Measurements from ENCODE around the gene C1RL.
A peak's percentile ranks its signal among the peaks of the same experiment; 100 is the strongest.

C1RL gene

DNA sequence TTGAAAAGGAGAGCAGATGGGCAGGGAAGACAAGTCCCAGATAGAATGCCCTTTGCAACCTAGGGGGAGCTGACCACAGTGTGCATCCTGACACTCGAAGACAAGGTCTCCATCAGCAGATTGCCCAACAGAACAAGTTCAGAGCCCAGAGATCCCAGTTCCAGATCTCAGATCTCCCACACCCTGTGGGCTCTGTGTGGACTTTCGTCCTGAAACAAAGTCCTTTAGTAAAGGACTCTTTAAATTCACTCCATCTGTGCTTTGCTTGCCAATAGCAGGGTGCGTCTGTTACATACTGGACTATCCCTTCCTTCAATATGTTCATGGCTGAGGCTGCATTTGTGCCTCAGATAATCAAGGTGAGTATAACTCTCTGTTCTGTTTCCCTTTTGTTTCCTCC is 8.7 kb upstream of the C1RL start:
- TF ChIP-seq, protein P1, sequence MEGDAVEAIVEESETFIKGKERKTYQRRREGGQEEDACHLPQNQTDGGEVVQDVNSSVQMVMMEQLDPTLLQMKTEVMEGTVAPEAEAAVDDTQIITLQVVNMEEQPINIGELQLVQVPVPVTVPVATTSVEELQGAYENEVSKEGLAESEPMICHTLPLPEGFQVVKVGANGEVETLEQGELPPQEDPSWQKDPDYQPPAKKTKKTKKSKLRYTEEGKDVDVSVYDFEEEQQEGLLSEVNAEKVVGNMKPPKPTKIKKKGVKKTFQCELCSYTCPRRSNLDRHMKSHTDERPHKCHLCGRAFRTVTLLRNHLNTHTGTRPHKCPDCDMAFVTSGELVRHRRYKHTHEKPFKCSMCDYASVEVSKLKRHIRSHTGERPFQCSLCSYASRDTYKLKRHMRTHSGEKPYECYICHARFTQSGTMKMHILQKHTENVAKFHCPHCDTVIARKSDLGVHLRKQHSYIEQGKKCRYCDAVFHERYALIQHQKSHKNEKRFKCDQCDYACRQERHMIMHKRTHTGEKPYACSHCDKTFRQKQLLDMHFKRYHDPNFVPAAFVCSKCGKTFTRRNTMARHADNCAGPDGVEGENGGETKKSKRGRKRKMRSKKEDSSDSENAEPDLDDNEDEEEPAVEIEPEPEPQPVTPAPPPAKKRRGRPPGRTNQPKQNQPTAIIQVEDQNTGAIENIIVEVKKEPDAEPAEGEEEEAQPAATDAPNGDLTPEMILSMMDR (IDR thresholded peaks at IDR 0.05) = no peak

DNA sequence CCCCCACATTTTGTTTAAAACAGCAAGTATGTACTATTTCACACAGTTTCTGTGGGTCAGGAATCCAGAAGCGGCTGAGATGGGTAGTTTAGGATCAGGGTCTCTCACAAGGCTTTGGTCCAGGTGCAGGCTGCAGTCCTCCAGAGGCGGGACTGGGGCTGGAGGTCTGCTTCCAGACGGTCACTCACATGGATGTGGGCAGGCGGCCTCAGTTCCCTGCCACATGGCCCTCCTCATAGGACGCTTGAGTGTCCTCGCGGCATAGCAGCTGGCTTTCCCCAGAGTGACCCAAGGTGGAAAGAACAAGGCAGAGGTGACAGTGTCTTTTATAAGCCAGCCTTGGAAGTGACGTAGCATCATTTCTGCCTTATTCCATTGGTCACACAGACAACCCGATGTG is 7.9 kb upstream of the C1RL start:
- TF ChIP-seq, protein P1 (IDR thresholded peaks at IDR 0.05) = no peak

DNA sequence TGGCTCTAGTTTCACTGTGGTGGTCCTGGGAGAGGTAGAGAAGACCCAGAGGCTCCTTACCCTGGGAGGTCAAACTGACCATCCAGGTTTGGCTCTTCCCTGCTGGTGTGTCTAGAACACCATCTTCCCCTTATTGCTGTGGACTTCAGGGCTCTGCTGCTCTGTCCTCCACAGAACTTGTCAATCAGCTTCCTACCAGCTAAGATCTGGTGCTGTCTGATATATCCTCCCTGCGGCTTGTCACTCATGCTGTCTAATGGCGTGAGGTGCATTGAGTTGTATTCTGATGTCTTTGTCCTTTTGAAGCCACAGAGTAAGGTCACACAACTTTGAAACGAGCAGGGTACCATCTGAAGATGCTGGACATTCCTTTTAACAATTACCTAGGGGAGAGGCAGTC is 7.2 kb upstream of the C1RL start:
- TF ChIP-seq, protein P1 (IDR thresholded peaks at IDR 0.05) = no peak

DNA sequence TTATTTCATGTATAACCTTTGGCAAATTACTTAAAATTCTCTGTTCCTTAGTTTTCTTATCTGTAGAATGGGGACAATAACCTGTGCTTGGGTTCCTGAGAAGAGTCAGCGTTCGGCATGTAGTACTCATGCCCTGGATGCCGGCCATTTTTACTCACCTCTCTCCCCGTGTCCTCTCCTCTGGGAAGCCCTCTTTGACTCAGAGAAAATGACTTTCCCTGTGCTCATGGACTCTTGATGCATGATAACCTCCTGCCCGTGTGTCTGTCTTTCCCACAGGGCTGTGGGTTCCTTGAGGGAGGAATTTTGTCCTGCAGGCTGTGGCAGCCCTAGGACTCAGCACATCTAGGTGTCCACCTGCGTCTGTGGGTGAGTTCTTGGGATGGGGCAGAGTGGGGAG is 5.8 kb upstream of the C1RL start:
- TF ChIP-seq, protein P1 (IDR thresholded peaks at IDR 0.05) = no peak

DNA sequence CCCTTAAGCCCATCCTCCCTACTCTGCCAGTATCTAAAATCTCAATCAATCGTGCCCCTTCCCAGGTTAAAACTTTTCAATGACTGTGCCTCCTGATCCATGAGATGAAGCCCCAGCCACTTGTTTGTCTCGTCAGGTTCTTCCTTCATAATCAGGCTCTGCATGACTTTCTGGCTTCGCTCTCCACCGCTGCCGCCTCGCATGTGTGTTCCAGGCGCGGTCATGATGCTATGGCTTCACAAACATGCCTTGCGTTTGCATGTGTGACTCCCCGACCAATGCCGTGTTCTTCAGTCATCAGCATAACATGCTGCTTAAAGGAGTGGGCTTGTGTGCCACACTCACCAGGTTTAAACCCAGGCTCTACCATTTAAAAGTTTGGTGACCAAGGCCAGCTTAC is 5.0 kb upstream of the C1RL start:
- TF ChIP-seq, protein P1 (IDR thresholded peaks at IDR 0.05) = no peak

DNA sequence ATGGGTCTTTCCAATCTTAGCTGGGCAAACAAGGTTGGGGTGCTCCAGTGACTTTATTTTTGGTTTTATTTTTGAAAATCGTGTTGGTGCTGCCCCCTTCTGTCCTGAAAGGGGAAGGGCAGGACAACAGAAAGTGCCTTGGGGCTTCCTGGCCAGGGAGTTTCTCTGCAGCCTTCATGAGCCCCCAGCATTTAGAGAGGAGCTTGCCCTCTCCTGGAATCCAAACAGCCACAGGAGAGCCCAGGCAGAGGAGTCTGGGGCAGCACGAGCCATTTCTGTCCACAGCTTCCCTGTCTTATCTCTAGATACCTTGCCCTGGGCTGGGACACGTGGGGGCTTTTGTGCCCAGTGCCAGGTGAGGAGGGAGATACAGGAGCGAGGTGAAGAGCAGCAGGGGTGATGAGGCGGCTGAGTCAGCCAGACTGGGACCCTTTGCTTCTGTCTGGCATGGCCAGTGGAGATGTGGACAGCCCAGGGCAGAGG is 4.4 kb upstream of the C1RL start:
- TF ChIP-seq, protein P1 (IDR thresholded peaks at IDR 0.05) = peak; percentile 91

DNA sequence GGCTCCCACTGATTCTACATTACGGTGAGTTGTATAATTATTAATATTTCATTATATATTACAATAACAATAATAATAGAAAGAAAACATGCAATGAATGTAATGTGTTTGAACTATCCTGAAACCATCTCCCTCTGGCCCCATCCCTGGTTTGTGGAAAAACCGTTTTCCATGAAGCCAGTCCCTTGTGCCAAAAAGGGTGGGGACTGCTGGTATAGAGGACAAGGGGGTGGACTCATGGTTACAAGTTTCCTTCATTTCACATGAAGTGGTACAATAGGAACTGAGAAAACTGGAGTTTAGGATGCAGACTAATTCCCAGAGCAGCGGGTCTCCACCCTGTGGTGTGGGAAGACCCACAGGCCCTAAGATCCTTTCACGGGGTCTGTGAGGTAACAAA is 3.0 kb upstream of the C1RL start:
- TF ChIP-seq, protein P1 (IDR thresholded peaks at IDR 0.05) = no peak

DNA sequence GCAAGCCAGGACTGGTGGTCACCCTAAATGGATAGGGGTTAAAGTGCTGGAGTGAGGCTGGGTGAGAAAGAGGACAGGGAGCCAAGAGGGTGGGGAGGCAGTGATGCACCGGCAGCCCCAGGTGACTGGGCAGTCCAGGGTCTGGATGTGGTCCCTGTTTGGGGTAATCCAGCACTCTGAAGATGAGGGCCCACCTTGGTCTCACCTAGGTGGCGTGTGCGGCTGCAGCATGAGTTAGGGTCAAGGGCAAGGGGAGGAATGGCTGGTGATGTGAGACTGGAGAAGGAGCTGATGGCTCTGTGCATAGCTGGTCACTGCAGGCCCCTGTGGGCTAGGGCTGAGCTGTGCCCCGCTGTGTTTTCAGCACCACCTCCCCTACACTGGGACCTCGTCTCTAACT is 1.6 kb upstream of the C1RL start:
- TF ChIP-seq, protein P1 (IDR thresholded peaks at IDR 0.05) = no peak

Measured in LNCAP (cell line).